ENCODE measurements around the gene MAML3.

The MAML3 gene

GRCh38 chr4:140066031-140066930, 87.7 kb downstream of the MAML3 start:
- H3K4me3 ChIP-seq (ENCODE audit: control insufficient read depth in 1 of 7, extremely low read depth in 1 of 7, insufficient read depth in 4 of 7, low read depth in 2 of 7, low read length in 6 of 7): no peak overlapping the region
- 100% methylated on average over 2 of the region's 3 CpGs for WGBS (ENCODE audit: insufficient coverage)
- no peaks in the 10 kb centered on the region for H3K9me3 ChIP-seq (ENCODE audit: control extremely low read depth in 1 of 5, control insufficient read depth in 4 of 5, insufficient read depth in 2 of 5, low read depth in 1 of 5, low read length in 4 of 5)
- no peak for DNase-seq
- H3K27ac ChIP-seq (ENCODE audit: insufficient read depth in 1 of 2, low read depth in 1 of 2, low read length in 2 of 2, poor library complexity in 1 of 2, severe bottlenecking in 2 of 2): no peak overlapping the region
- ChIA-PET POLR2A (no interaction called here), CTCF (interaction anchor here (1.1 to 2.2 kb wide), 2 partner anchors 17 to 33 kb away, joined by 3 to 5 read pairs; no protein-coding TSS in a partner anchor)
- H3K27me3 ChIP-seq (replicated peaks in 2 of 5; ENCODE audit: control insufficient read depth in 4 of 5, insufficient read depth in 5 of 5, low read length in 4 of 5): no peaks in the 10 kb centered on the region
- no peaks in the 10 kb centered on the region for H3K36me3 ChIP-seq (ENCODE audit: control insufficient read depth in 4 of 4, insufficient read depth in 4 of 4, low read length in 3 of 4)
- H3K4me1 ChIP-seq (ENCODE audit: control extremely low read depth in 1 of 4, control insufficient read depth in 4 of 4, insufficient read depth in 4 of 4, low read length in 3 of 4): peaks cover 6 to 46% (median 20%) of the 10 kb centered on the region in 4 experiments

GRCh38 chr4:140065393-140065792, 88.6 kb downstream of the MAML3 start:
- Histone ChIP-seq H3K9me3 (ENCODE audit: control extremely low read depth in 1 of 5, control insufficient read depth in 4 of 5, insufficient read depth in 2 of 5, low read depth in 1 of 5, low read length in 4 of 5) (no peaks in the 10 kb centered on the region), H3K27me3 (replicated peaks in 2 of 5; ENCODE audit: control insufficient read depth in 4 of 5, insufficient read depth in 5 of 5, low read length in 4 of 5) (no peaks in the 10 kb centered on the region), H3K27ac (ENCODE audit: insufficient read depth in 1 of 2, low read depth in 1 of 2, low read length in 2 of 2, poor library complexity in 1 of 2, severe bottlenecking in 2 of 2) (no peak overlapping the region), H3K4me1 (ENCODE audit: control extremely low read depth in 1 of 4, control insufficient read depth in 4 of 4, insufficient read depth in 4 of 4, low read length in 3 of 4) (peaks cover under 1 to 44% (median 14%) of the 10 kb centered on the region in 4 experiments), H3K36me3 (ENCODE audit: control insufficient read depth in 4 of 4, insufficient read depth in 4 of 4, low read length in 3 of 4) (no peaks in the 10 kb centered on the region), H3K4me3 (ENCODE audit: control insufficient read depth in 1 of 7, extremely low read depth in 1 of 7, insufficient read depth in 4 of 7, low read depth in 2 of 7, low read length in 6 of 7) (no peak overlapping the region)
- DNase-seq: no peak
- ChIA-PET CTCF (interaction anchor here (0.7 to 2.2 kb wide), 3 partner anchors 16 to 331 kb away, joined by 3 to 5 read pairs (median 3); no protein-coding TSS in a partner anchor), POLR2A (interaction anchor here (0.7 kb wide), 1 partner anchor 66 kb away, joined by 3 read pairs; no protein-coding TSS in a partner anchor)
- 100% methylated on average over 1 of the region's 2 CpGs for WGBS (ENCODE audit: insufficient coverage)

- DNase-seq: no peak
- Histone ChIP-seq H3K27me3 (replicated peaks in 2 of 5; ENCODE audit: control insufficient read depth in 4 of 5, insufficient read depth in 5 of 5, low read length in 4 of 5) (no peaks in the 10 kb centered on the region), H3K36me3 (ENCODE audit: control insufficient read depth in 4 of 4, insufficient read depth in 4 of 4, low read length in 3 of 4) (no peaks in the 10 kb centered on the region), H3K4me1 (ENCODE audit: control extremely low read depth in 1 of 4, control insufficient read depth in 4 of 4, insufficient read depth in 4 of 4, low read length in 3 of 4) (peaks cover 9 to 51% (median 20%) of the 10 kb centered on the region in 4 experiments), H3K9me3 (ENCODE audit: control extremely low read depth in 1 of 5, control insufficient read depth in 4 of 5, insufficient read depth in 2 of 5, low read depth in 1 of 5, low read length in 4 of 5) (no peaks in the 10 kb centered on the region), H3K27ac (ENCODE audit: insufficient read depth in 1 of 2, low read depth in 1 of 2, low read length in 2 of 2, poor library complexity in 1 of 2, severe bottlenecking in 2 of 2) (no peak overlapping the region), H3K4me3 (ENCODE audit: control insufficient read depth in 1 of 7, extremely low read depth in 1 of 7, insufficient read depth in 4 of 7, low read depth in 2 of 7, low read length in 6 of 7) (no peak overlapping the region)
- ChIA-PET POLR2A (no interaction called here), CTCF (no interaction called here)
- WGBS (ENCODE audit: insufficient coverage): 96% methylated on average over 3 of the region's 3 CpGs
These were observed 92.2 kb downstream of the MAML3 start for GRCh38 chr4:140061659-140062289.

- Histone ChIP-seq H3K9me3 (ENCODE audit: control extremely low read depth in 1 of 5, control insufficient read depth in 4 of 5, insufficient read depth in 2 of 5, low read depth in 1 of 5, low read length in 4 of 5) (no peaks in the 10 kb centered on the region), H3K4me3 (ENCODE audit: control insufficient read depth in 1 of 7, extremely low read depth in 1 of 7, insufficient read depth in 4 of 7, low read depth in 2 of 7, low read length in 6 of 7) (no peak overlapping the region), H3K27ac (ENCODE audit: insufficient read depth in 1 of 2, low read depth in 1 of 2, low read length in 2 of 2, poor library complexity in 1 of 2, severe bottlenecking in 2 of 2) (no peak overlapping the region), H3K27me3 (replicated peaks in 2 of 5; ENCODE audit: control insufficient read depth in 4 of 5, insufficient read depth in 5 of 5, low read length in 4 of 5) (no peaks in the 10 kb centered on the region), H3K36me3 (ENCODE audit: control insufficient read depth in 4 of 4, insufficient read depth in 4 of 4, low read length in 3 of 4) (no peaks in the 10 kb centered on the region), H3K4me1 (ENCODE audit: control extremely low read depth in 1 of 4, control insufficient read depth in 4 of 4, insufficient read depth in 4 of 4, low read length in 3 of 4) (peaks cover 9 to 54% (median 22%) of the 10 kb centered on the region in 4 experiments)
- DNase-seq: no peak
- ChIA-PET POLR2A (no interaction called here), CTCF (interaction anchor here (0.8 to 3.5 kb wide), 3 partner anchors 10 to 49 kb away, joined by 3 to 13 read pairs (median 4); no protein-coding TSS in a partner anchor)
- 92% methylated on average over 2 of the region's 4 CpGs for WGBS (ENCODE audit: insufficient coverage)
These were observed 92.8 kb downstream of the MAML3 start for GRCh38 chr4:140061194-140061593.

- H3K9me3 ChIP-seq (ENCODE audit: control extremely low read depth in 1 of 5, control insufficient read depth in 4 of 5, insufficient read depth in 2 of 5, low read depth in 1 of 5, low read length in 4 of 5): no peaks in the 10 kb centered on the region
- WGBS (ENCODE audit: insufficient coverage): 100% methylated on average over 1 of the region's 1 CpG
- no peak overlapping the region for H3K27ac ChIP-seq (ENCODE audit: insufficient read depth in 1 of 2, low read depth in 1 of 2, low read length in 2 of 2, poor library complexity in 1 of 2, severe bottlenecking in 2 of 2)
- peaks cover 22 to 71% (median 39%) of the 10 kb centered on the region in 4 experiments for H3K4me1 ChIP-seq (ENCODE audit: control extremely low read depth in 1 of 4, control insufficient read depth in 4 of 4, insufficient read depth in 4 of 4, low read length in 3 of 4)
- no peaks in the 10 kb centered on the region for H3K27me3 ChIP-seq (replicated peaks in 2 of 5; ENCODE audit: control insufficient read depth in 4 of 5, insufficient read depth in 5 of 5, low read length in 4 of 5)
- ChIA-PET POLR2A (interaction anchor here (1.0 kb wide), 1 partner anchor 12 kb away, joined by 3 read pairs; no protein-coding TSS in a partner anchor), CTCF (interaction anchor here (1.2 to 3.5 kb wide), 4 partner anchors 12 to 42 kb away, joined by 3 to 13 read pairs (median 4); no protein-coding TSS in a partner anchor)
- no peak for DNase-seq
- no peak overlapping the region for H3K4me3 ChIP-seq (ENCODE audit: control insufficient read depth in 1 of 7, extremely low read depth in 1 of 7, insufficient read depth in 4 of 7, low read depth in 2 of 7, low read length in 6 of 7)
- no peaks in the 10 kb centered on the region for H3K36me3 ChIP-seq (ENCODE audit: control insufficient read depth in 4 of 4, insufficient read depth in 4 of 4, low read length in 3 of 4)
These were observed 94.8 kb downstream of the MAML3 start for GRCh38 chr4:140059159-140059558.

- POLR2A ChIA-PET: interaction anchor here (0.7 kb wide), 1 partner anchor 8 kb away, joined by 4 read pairs; no protein-coding TSS in a partner anchor
- peak overlapping the region in 1 of 7 experiments; percentile 38 for H3K4me3 ChIP-seq (ENCODE audit: control insufficient read depth in 1 of 7, extremely low read depth in 1 of 7, insufficient read depth in 4 of 7, low read depth in 2 of 7, low read length in 6 of 7)
- H3K9me3 ChIP-seq (ENCODE audit: control extremely low read depth in 1 of 5, control insufficient read depth in 4 of 5, insufficient read depth in 2 of 5, low read depth in 1 of 5, low read length in 4 of 5): no peaks in the 10 kb centered on the region
- DNase-seq: peak in 2 of 3 donors; percentile 78 to 87
- CTCF ChIA-PET: interaction anchor here (3.5 kb wide), 1 partner anchor 13 kb away, joined by 13 read pairs; no protein-coding TSS in a partner anchor
- H3K27ac ChIP-seq (ENCODE audit: insufficient read depth in 1 of 2, low read depth in 1 of 2, low read length in 2 of 2, poor library complexity in 1 of 2, severe bottlenecking in 2 of 2): peak overlapping the region in 1 of 2 experiments; percentile 51
- no CpG with 5 or more reads among the region's 2 CpGs for WGBS (ENCODE audit: insufficient coverage)
- H3K36me3 ChIP-seq (ENCODE audit: control insufficient read depth in 4 of 4, insufficient read depth in 4 of 4, low read length in 3 of 4): no peaks in the 10 kb centered on the region
- no peaks in the 10 kb centered on the region for H3K27me3 ChIP-seq (replicated peaks in 2 of 5; ENCODE audit: control insufficient read depth in 4 of 5, insufficient read depth in 5 of 5, low read length in 4 of 5)
- peaks cover 26 to 82% (median 52%) of the 10 kb centered on the region in 4 experiments for H3K4me1 ChIP-seq (ENCODE audit: control extremely low read depth in 1 of 4, control insufficient read depth in 4 of 4, insufficient read depth in 4 of 4, low read length in 3 of 4)
These were observed 96.3 kb downstream of the MAML3 start for GRCh38 chr4:140057701-140058100.
